ENCODE measurements around the gene KCNC3. TPM values are rescaled to one million over a fixed set of nuclear protein-coding genes. Genes with fewer than 3 reads are reported as not detected.

Gene KCNC3
- total and polyA plus RNA-seq, 10 of the 15 experiments (the other 5 are each of a cell fraction or from before 2014, with no cell fraction given): 0.08 to 3.8 (median 0.44) TPM; not detected in 2

DNA sequence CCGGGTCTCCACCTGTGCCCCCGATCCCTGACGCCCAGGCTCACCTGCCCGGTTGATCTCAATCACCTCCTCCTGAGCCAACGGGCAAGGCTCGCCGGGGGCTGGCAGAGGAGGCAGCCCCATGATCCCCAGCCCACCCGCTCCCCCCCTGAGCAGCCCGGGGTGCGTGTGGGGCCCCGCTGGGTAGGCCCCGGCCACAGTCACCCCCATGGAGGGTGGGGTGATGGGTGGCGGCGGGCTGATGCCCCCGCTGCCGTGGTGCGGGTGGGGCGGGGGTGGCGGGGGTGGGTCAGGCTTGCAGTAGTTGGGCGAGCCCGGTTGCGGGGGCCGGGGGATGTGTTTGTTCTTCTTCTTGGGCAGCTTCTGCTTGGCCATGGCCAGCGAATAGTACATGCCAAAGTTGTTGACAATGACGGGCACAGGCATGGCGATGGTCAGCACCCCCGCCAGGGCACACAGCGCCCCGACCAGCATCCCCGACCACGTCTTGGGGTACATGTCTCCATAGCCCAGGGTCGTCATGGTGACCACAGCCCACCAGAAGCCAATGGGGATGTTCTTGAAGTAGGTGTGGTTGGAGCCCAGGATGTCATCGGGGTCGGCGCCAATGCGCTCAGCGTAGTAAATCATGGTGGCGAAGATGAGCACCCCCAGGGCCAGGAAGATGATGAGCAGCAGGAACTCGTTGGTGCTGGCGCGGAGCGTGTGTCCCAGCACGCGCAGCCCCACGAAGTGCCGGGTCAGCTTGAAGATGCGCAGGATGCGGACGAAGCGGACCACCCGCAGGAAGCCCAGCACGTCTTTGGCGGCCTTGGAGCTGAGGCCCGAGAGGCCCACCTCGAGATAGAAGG, 6.0 kb downstream of the KCNC3 start:
- ATAC-seq (no peak), FAIRE-seq (no peak), DNase-seq (ENCODE audit: low read depth, low spot score) (no peak)
- no peak overlapping the region for H3K27ac ChIP-seq (ENCODE audit: control insufficient read depth, insufficient read depth)
- ChIA-PET CTCF (no interaction called here), RAD21 (ENCODE audit: unreplicated experiment) (no interaction called here), POLR2A (no interaction called here), SMC1A (ENCODE audit: uncharacterized antibody, unreplicated experiment) (no interaction called here)
- no TSS peak for BruUV-seq (replicated peaks)
- no peak overlapping the region for H3K4me3 ChIP-seq
- H3K9ac ChIP-seq (ENCODE audit: control insufficient read depth, insufficient read depth, low read length): no peak overlapping the region
- H3K27me3 ChIP-seq (replicated peaks in 1 of 2; ENCODE audit: control insufficient read depth in 2 of 2, insufficient read depth in 2 of 2, low read length in 1 of 2): peaks cover 2 to 16% of the 10 kb centered on the region in 2 experiments; a peak in 3 of 4 replicates
- in situ Hi-C loops (cut with MboI): no loop called here
- intact Hi-C loops (cut with micrococcal nuclease; ENCODE audit: unreplicated experiment): no loop called here
- H4K20me1 ChIP-seq (ENCODE audit: control insufficient read depth, insufficient read depth): peaks cover 4% of the 10 kb centered on the region; the same call in 1 of the 2 replicates
- 84% methylated on average over 44 of the region's 55 CpGs for WGBS (ENCODE audit: insufficient coverage, insufficient replicate concordance, low lambda C conversion rate, missing lambda C conversion rate)
- H3K36me3 ChIP-seq (ENCODE audit: control insufficient read depth in 2 of 2, insufficient read depth in 2 of 2, low read length in 1 of 2): no peaks in the 10 kb centered on the region
- H2AFZ ChIP-seq (ENCODE audit: control insufficient read depth, low read depth, low read length): no peak overlapping the region
- H3K4me1 ChIP-seq (ENCODE audit: control insufficient read depth, insufficient read depth, low read length): peaks cover 8% of the 10 kb centered on the region
- no peaks in the 10 kb centered on the region for H3K79me2 ChIP-seq (ENCODE audit: control insufficient read depth, insufficient read depth, low read length)
- H3K9me3 ChIP-seq (replicated peaks; ENCODE audit: control insufficient read depth, insufficient read depth, low read length): no peaks in the 10 kb centered on the region; the same call in 2 of the 3 replicates
- H3K4me2 ChIP-seq (ENCODE audit: control insufficient read depth, insufficient read depth): no peak overlapping the region
- TF ChIP-seq YBX1 (IDR thresholded peaks at IDR 0.05): no peak
- TF ChIP-seq EGR1 (IDR thresholded peaks at IDR 0.05; ENCODE audit: borderline replicate concordance in 1 of 2, low read depth in 2 of 2, low read length in 2 of 2): no peak
- no peak for TF ChIP-seq CEBPB (IDR thresholded peaks at IDR 0.05; ENCODE audit: borderline replicate concordance in 1 of 2, low read depth in 2 of 2, low read length in 2 of 2)
- no peak for TF ChIP-seq SREBF2 (IDR thresholded peaks at IDR 0.05; ENCODE audit: low read length)
- TF ChIP-seq ELK1 (IDR thresholded peaks at IDR 0.05; ENCODE audit: low read depth, low read length): no peak
- TF ChIP-seq, protein P1, sequence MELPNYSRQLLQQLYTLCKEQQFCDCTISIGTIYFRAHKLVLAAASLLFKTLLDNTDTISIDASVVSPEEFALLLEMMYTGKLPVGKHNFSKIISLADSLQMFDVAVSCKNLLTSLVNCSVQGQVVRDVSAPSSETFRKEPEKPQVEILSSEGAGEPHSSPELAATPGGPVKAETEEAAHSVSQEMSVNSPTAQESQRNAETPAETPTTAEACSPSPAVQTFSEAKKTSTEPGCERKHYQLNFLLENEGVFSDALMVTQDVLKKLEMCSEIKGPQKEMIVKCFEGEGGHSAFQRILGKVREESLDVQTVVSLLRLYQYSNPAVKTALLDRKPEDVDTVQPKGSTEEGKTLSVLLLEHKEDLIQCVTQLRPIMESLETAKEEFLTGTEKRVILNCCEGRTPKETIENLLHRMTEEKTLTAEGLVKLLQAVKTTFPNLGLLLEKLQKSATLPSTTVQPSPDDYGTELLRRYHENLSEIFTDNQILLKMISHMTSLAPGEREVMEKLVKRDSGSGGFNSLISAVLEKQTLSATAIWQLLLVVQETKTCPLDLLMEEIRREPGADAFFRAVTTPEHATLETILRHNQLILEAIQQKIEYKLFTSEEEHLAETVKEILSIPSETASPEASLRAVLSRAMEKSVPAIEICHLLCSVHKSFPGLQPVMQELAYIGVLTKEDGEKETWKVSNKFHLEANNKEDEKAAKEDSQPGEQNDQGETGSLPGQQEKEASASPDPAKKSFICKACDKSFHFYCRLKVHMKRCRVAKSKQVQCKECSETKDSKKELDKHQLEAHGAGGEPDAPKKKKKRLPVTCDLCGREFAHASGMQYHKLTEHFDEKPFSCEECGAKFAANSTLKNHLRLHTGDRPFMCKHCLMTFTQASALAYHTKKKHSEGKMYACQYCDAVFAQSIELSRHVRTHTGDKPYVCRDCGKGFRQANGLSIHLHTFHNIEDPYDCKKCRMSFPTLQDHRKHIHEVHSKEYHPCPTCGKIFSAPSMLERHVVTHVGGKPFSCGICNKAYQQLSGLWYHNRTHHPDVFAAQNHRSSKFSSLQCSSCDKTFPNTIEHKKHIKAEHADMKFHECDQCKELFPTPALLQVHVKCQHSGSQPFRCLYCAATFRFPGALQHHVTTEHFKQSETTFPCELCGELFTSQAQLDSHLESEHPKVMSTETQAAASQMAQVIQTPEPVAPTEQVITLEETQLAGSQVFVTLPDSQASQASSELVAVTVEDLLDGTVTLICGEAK (IDR thresholded peaks at IDR 0.05; ENCODE audit: borderline replicate concordance): no peak
- no peak for TF ChIP-seq ZNF207 (IDR thresholded peaks at IDR 0.05; ENCODE audit: borderline replicate concordance)
- TF ChIP-seq BHLHE40 (IDR thresholded peaks at IDR 0.05; ENCODE audit: borderline replicate concordance in 1 of 2, low read depth in 2 of 2, low read length in 1 of 2): no peak
- TF ChIP-seq, protein P2, sequence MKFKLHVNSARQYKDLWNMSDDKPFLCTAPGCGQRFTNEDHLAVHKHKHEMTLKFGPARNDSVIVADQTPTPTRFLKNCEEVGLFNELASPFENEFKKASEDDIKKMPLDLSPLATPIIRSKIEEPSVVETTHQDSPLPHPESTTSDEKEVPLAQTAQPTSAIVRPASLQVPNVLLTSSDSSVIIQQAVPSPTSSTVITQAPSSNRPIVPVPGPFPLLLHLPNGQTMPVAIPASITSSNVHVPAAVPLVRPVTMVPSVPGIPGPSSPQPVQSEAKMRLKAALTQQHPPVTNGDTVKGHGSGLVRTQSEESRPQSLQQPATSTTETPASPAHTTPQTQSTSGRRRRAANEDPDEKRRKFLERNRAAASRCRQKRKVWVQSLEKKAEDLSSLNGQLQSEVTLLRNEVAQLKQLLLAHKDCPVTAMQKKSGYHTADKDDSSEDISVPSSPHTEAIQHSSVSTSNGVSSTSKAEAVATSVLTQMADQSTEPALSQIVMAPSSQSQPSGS (IDR thresholded peaks at IDR 0.05; ENCODE audit: low read length): no peak
- no peak for TF ChIP-seq CBX5 (IDR thresholded peaks at IDR 0.05; ENCODE audit: low read depth)
- TF ChIP-seq, protein P3, sequence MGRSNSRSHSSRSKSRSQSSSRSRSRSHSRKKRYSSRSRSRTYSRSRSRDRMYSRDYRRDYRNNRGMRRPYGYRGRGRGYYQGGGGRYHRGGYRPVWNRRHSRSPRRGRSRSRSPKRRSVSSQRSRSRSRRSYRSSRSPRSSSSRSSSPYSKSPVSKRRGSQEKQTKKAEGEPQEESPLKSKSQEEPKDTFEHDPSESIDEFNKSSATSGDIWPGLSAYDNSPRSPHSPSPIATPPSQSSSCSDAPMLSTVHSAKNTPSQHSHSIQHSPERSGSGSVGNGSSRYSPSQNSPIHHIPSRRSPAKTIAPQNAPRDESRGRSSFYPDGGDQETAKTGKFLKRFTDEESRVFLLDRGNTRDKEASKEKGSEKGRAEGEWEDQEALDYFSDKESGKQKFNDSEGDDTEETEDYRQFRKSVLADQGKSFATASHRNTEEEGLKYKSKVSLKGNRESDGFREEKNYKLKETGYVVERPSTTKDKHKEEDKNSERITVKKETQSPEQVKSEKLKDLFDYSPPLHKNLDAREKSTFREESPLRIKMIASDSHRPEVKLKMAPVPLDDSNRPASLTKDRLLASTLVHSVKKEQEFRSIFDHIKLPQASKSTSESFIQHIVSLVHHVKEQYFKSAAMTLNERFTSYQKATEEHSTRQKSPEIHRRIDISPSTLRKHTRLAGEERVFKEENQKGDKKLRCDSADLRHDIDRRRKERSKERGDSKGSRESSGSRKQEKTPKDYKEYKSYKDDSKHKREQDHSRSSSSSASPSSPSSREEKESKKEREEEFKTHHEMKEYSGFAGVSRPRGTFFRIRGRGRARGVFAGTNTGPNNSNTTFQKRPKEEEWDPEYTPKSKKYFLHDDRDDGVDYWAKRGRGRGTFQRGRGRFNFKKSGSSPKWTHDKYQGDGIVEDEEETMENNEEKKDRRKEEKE (IDR thresholded peaks at IDR 0.05): no peak
